Small intestine (tissue), 7 donors: ENCODE data around the gene MAP4K4. TPM values are rescaled to one million over a fixed set of nuclear protein-coding genes. Genes with fewer than 3 reads are reported as not detected.

ENCODE experiments used
- DNase-seq, 2 donors: peaks; one replicate each; pipeline versions ENCODE4 v3.0.0 to v3.0.0-alpha.2; 2013
- FAIRE-seq: peaks from 2 replicates; lab custom pipeline; 2012; peaks lifted over from hg19 to GRCh38; lab: Jason Lieb, UNC
- H3K27ac ChIP-seq, 3 donors: one replicate each; pipeline ENCODE4 v1.5.1; 2013; ENCODE audit warnings: low read length in 2 of 3, mild to moderate bottlenecking in 2 of 3, control low read depth in 1 of 3, inconsistent platforms in 1 of 3, low read depth in 1 of 3, moderate library complexity in 1 of 3
- H3K27me3 ChIP-seq, 3 donors: one replicate each; pipeline ENCODE4 v1.6.1; 2013; ENCODE audit warnings: low read length in 3 of 3, inconsistent platforms in 1 of 3; ENCODE audit not compliant: control insufficient read depth in 3 of 3, insufficient read depth in 3 of 3
- H3K36me3 ChIP-seq, 3 donors: one replicate each; pipeline ENCODE4 v1.6.1; 2013; ENCODE audit warnings: low read length in 3 of 3, inconsistent platforms in 1 of 3, low read depth in 1 of 3, mild to moderate bottlenecking in 1 of 3, moderate library complexity in 1 of 3; ENCODE audit not compliant: control insufficient read depth in 3 of 3, insufficient read depth in 2 of 3
- H3K4me1 ChIP-seq, 3 donors: one replicate each; pipeline ENCODE4 v1.6.1; 2013; ENCODE audit warnings: low read length in 2 of 3, inconsistent platforms in 1 of 3, low read depth in 1 of 3, mild to moderate bottlenecking in 1 of 3, moderate library complexity in 1 of 3; ENCODE audit not compliant: control insufficient read depth in 3 of 3, insufficient read depth in 2 of 3
- H3K4me3 ChIP-seq, 3 donors: one replicate each; pipeline ENCODE4 v1.5.1; 2013; ENCODE audit warnings: low read length in 3 of 3, control low read depth in 1 of 3, inconsistent platforms in 1 of 3, low read depth in 1 of 3, mild to moderate bottlenecking in 1 of 3, moderate library complexity in 1 of 3
- H3K9me3 ChIP-seq, 2 donors: one replicate each; pipeline ENCODE4 v1.6.1; 2013; ENCODE audit warnings: low read depth in 1 of 2, low read length in 1 of 2; ENCODE audit not compliant: control insufficient read depth in 2 of 2, insufficient read depth in 1 of 2
- WGBS, 3 donors: extraction: QIAGEN DNeasy Blood & Tissue Kit; methylation state at CpG; one replicate each; pipeline ENCODE4 v1.1.7; 2013; 5-methylcytosine and 5-hydroxymethylcytosine counted together
- polyA plus RNA-seq, 4 donors: library from polyadenylated mRNA; stranded (reverse) in 3 of 4; unstranded in 1 of 4; fragments of 200-250 nt in 3 of 4; fragments of 120-200 nt in 1 of 4; gene quantifications; one replicate each; pipeline versions ENCODE4 v1.2.1 to v1.2.3, GENCODE V29; 2013
- donor health status: healthy with polysubstance abuse.
- donor health status: control.
- donor health status: control.
- donor health status: Bipolar disorder and iron deficiency.
- donor health status: healthy.

The MAP4K4 gene
- polyA plus RNA-seq, 4 donors = 8.5 to 26.5 (median 13.8) TPM

DNA sequence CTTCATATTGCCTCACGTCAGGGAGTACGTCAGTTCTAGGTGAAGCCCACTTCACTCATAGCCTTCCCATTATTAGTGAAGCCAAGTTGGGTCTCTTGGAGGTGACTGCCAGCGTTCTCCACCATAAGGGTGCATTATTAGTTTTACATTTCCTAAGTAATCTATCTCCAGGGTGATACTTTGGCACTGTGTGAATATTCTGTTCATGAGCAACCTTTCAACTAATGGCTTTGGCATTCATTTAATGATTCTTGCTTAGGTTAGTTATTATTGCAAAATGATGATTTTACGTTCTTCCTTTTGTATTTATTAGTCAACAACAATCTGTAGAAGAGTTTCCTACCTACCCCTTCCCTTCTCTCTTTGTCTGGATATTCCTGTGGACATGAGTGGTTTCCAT lies 97.5 kb downstream of the MAP4K4 start:
- FAIRE-seq = no peak
- H3K9me3 ChIP-seq = no peaks in the 10 kb centered on the region
- no peak overlapping the region for H3K27ac ChIP-seq
- 94 to 96% (median 94%) methylated on average over 4 of the region's 4 CpGs for WGBS, 3 donors
- H3K27me3 ChIP-seq = no peaks in the 10 kb centered on the region
- DNase-seq = no peak
- H3K4me1 ChIP-seq = no peaks in the 10 kb centered on the region
- no peak overlapping the region for H3K4me3 ChIP-seq
- peaks cover 0 to 3% (median 0%) of the 10 kb centered on the region in 3 donors for H3K36me3 ChIP-seq

DNA sequence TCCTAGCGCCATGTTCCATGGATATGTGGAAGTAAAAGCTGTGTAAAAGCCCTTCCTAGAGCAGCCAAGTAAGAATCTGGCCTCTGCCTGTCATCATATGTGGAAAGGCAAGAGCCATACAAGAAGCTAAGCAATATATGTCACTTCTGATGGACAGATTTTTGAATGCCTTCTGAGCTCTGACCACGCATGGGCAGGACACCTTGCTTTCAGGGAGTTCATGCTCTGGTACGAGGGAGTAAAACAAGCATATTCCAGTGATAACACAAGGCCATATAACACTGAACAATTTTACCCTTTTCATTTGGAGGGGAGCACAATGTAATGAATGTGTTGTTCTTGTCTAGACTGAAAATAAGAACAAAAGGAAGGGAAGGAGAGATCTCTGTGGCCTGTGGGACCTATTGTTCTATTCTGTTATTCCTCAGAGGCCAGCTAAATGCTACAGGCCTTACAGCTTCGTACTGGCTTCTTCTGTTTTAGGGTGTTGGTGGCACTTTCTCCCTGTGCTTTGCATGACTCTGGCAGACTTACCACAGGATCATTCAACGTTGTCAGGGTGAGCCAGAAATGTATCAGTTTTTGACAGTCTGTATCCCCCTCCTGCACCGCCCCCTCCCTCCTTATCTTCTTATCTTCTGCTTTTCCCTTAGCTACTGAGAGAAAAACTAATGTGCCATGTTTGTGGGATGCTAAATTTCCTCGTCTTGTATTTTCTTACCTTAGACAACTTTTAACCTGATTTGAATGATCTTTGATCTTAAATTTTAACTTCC lies 99.5 kb downstream of the MAP4K4 start:
- FAIRE-seq (no peak), DNase-seq (no peak)
- no peak overlapping the region for H3K27ac ChIP-seq
- 85 to 91% (median 89%) methylated on average over 7 of the region's 7 CpGs for WGBS, 3 donors
- H3K27me3 ChIP-seq = no peaks in the 10 kb centered on the region
- H3K4me1 ChIP-seq = peaks cover 0 to 5% (median 0%) of the 10 kb centered on the region in 3 donors
- no peaks in the 10 kb centered on the region for H3K9me3 ChIP-seq
- H3K36me3 ChIP-seq = peaks cover 0 to 2% (median 0%) of the 10 kb centered on the region in 3 donors
- no peak overlapping the region for H3K4me3 ChIP-seq

DNA sequence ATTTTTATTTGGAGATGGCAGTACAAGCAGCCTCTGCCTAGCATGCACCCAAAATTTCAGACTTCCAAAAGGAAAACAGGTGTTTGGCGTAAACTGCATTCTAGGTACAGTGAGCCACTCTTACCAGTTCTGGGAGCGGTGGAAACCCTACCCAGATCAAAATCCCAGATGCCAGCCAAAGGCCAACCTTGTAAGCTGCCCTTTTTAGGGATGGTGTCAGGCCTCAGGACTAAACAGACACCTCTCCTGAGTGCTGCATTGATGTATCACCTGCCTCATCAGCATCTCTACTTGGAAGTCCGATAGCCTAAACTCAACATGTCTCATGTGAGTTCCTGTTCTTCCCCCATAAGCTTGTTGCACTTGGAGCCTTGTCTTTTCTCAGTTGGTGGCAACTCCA lies 104.0 kb downstream of the MAP4K4 start:
- Histone ChIP-seq H3K4me1 (peaks cover 5 to 39% (median 10%) of the 10 kb centered on the region in 3 donors), H3K4me3 (no peak overlapping the region), H3K27ac (no peak overlapping the region), H3K36me3 (no peaks in the 10 kb centered on the region), H3K9me3 (no peaks in the 10 kb centered on the region), H3K27me3 (no peaks in the 10 kb centered on the region)
- FAIRE-seq (no peak), DNase-seq (no peak)
- WGBS, 3 donors = 96 to 99% (median 97%) methylated on average over 3 of the region's 3 CpGs

DNA sequence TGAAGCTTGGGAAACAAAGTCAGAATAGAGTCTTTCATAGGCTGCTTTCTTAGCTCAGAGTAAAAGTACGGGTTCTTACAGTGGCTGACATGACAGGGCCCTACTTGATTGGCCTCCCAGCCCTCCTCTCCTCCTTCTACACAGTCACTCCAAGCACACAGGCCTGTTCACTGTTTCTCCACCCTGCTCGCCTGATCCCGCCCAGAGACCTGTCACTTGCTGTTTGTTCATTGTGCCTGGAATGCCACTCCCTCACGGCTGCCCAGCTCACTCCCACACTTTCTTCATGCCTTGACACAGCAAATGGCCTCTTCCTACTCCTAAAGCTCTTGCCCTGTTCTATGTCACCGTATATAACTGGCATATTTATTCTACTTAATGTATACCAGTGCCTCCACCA lies 104.8 kb downstream of the MAP4K4 start:
- H3K4me1 ChIP-seq = peaks cover 5 to 40% (median 12%) of the 10 kb centered on the region in 3 donors
- WGBS, 3 donors = 50 to 74% (median 54%) methylated on average over 5 of the region's 5 CpGs
- no peak overlapping the region for H3K4me3 ChIP-seq
- no peak for FAIRE-seq
- DNase-seq = peak; percentile 43 to 71
- no peaks in the 10 kb centered on the region for H3K27me3 ChIP-seq
- peak overlapping the region in 1 of 3 donors; percentile 32 for H3K27ac ChIP-seq
- H3K36me3 ChIP-seq = no peaks in the 10 kb centered on the region
- H3K9me3 ChIP-seq = no peaks in the 10 kb centered on the region

DNA sequence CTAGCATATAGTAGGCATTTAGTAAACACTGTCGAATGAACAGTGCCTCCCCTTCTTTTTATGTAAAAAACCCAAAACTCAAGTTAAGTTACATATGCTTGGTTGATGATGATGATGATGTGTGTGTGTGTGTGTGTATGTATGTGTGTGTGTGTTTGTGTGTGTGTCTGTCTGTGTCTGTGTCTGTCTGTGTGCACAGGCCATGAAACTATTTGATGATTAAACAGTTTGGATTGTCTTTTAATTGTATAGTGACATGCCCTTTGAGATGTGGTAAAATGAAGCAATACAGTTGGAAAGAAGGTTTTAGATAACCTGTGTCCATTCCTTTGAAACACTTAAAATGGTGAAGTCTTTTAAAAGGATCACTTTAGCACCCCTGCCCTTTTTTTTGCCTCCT lies 105.6 kb downstream of the MAP4K4 start:
- 73 to 77% (median 74%) methylated on average over 1 of the region's 1 CpG for WGBS, 3 donors
- no peak for FAIRE-seq
- H3K27ac ChIP-seq = no peak overlapping the region

DNA sequence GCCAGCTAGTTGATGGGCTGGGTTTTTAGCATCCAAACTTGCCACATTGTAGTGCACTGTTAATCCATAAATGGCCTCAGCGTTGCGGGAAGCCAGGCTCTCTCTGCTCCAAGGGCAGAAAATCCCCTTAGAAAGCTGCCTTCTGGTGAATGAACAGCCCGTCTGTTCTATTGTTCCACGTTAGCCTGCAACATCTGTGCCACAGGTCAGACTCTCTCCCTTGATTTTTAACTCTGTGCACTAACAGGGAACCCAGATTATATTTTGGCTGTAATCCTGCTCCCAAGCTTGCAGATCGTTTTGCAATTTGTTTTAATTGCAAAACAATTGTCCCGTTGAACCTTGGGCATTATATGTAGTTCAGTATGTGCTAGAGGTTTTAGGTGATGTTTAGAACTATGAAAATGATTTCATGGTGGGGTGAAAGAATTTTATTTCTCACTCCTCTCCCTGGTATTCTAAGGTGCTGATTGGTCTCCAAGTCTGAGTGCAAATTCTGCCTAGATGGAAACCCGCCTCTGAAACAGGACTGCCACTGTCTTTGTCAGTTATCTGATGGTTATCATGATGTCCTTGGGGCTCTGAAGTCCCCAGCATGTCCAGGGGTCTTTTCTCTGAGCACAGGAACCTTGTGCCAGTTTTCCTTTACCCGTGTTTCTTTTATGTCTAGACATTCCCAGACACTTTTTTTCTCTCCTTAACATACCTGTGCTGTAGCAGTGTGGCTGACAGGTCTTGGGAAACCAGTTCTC lies 106.6 kb downstream of the MAP4K4 start:
- Histone ChIP-seq H3K27ac (no peak overlapping the region), H3K9me3 (no peaks in the 10 kb centered on the region), H3K4me1 (peaks cover 5 to 40% (median 12%) of the 10 kb centered on the region in 3 donors), H3K36me3 (no peaks in the 10 kb centered on the region), H3K27me3 (no peaks in the 10 kb centered on the region), H3K4me3 (no peak overlapping the region)
- 70 to 74% (median 72%) methylated on average over 8 of the region's 8 CpGs for WGBS, 3 donors
- no peak for DNase-seq
- FAIRE-seq = no peak

More for the DNA sequence above, 105.6 kb downstream of the MAP4K4 start:
- Histone ChIP-seq H3K4me1 (peaks cover 5 to 40% (median 12%) of the 10 kb centered on the region in 3 donors), H3K9me3 (no peaks in the 10 kb centered on the region), H3K36me3 (no peaks in the 10 kb centered on the region), H3K27me3 (no peaks in the 10 kb centered on the region), H3K4me3 (no peak overlapping the region)
- peak; percentile 37 to 74 for DNase-seq

DNA sequence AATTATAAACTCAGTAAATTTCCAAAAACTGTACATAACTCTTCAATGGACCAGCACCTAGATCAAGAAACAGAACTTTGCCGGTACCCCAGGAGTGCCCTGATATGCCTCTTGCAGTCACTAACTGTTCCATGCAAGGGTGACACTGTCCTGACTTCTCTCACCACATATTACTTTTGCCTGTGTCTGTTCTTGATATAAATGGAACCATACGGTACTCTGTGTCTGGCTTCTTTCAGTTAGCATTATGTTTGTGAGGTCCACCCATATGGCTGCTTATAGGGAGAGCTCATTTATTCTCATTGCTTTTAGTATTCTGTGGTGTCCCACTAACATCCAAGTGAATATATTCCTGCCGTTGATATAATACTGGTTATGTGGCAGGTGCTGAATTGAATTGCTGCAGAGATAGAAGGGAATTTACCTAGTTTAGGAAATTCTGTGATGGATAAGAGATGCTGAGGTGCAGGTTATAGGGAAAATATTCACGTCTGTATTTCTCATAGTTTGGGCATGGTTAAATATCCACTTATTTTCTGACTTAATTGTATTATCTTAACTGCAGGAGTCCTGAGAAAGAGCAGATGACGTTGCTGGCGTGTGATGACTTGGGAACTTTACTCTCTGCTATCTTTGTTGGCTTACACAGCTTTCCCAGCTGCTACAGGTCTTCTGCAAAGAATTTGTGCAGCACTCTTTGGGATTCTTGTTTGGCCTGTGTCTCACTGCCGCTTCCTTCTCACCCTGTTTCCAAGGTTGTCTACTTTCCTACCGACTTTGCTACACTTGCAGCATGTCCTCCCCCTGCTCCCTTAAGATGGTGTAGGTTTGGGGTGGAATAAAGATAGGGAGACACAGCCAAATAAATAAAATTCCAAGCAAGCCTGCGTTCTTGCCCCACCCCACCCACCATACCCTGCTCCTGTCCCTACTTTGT lies 107.9 kb downstream of the MAP4K4 start:
- no peaks in the 10 kb centered on the region for H3K36me3 ChIP-seq
- no peak for FAIRE-seq
- peaks cover 5 to 40% (median 12%) of the 10 kb centered on the region in 3 donors for H3K4me1 ChIP-seq
- DNase-seq = peak; percentile 37 to 80
- H3K27ac ChIP-seq = peak overlapping the region in 1 of 3 donors; percentile 32
- no peak overlapping the region for H3K4me3 ChIP-seq
- H3K27me3 ChIP-seq = no peaks in the 10 kb centered on the region
- WGBS, 3 donors = 30 to 52% (median 48%) methylated on average over 9 of the region's 9 CpGs
- no peaks in the 10 kb centered on the region for H3K9me3 ChIP-seq

DNA sequence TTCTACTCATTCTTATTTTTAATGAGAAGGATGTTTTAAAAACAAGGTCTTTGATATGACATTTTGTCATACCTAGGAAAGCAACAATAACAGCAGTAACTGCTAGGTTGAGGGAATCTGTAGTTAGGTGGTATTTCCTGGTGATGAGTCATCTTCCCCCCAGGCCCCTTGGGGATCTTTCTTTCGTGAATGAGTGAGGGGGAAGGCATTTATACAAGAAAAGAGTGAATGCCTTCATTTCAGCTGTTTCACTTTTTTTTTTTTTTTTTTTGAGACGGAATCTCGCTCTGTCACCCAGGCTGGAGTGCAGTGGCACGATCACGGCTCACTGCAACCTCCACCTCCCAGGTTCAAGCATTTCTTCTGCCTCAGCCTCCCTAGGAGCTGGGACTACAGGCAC lies 108.6 kb downstream of the MAP4K4 start:
- peaks cover 5 to 40% (median 12%) of the 10 kb centered on the region in 3 donors for H3K4me1 ChIP-seq
- FAIRE-seq (no peak), DNase-seq (no peak)
- H3K36me3 ChIP-seq = no peaks in the 10 kb centered on the region
- H3K27me3 ChIP-seq = no peaks in the 10 kb centered on the region
- no peak overlapping the region for H3K4me3 ChIP-seq
- WGBS, 3 donors = 59 to 77% (median 63%) methylated on average over 4 to 5 of the region's 5 CpGs
- H3K9me3 ChIP-seq = no peaks in the 10 kb centered on the region
- H3K27ac ChIP-seq = peak overlapping the region in 1 of 3 donors; percentile 31
